ENCODE data around the gene TTC9B. TPM values are rescaled to one million over a fixed set of nuclear protein-coding genes. Genes with fewer than 3 reads are reported as not detected.

The TTC9B gene
- total and polyA plus RNA-seq, 9 donors = 0.08 to 0.13 (median 0.12) TPM; not detected in 3

GRCh38 chr19:40249781-40250180 is 31.6 kb upstream of the TTC9B start:
- Histone ChIP-seq H3K27me3 (ENCODE audit: control insufficient read depth, insufficient read depth, low read length) (no peaks in the 10 kb centered on the region), H3K27ac (ENCODE audit: low read length) (no peak overlapping the region), H3K4me3 (ENCODE audit: low read length) (no peak overlapping the region), H3K36me3 (ENCODE audit: control insufficient read depth, insufficient read depth, low read length) (peaks cover 42% of the 10 kb centered on the region), H3K4me1 (ENCODE audit: control insufficient read depth, insufficient read depth, low read length) (peaks cover 7% of the 10 kb centered on the region), H3K9me3 (replicated peaks; ENCODE audit: control insufficient read depth, low read depth, low read length) (no peaks in the 10 kb centered on the region)
- DNase-seq = no peak
- 85% methylated on average over 11 of the region's 11 CpGs for WGBS (ENCODE audit: insufficient coverage)

GRCh38 chr19:40249201-40249600 is 31.0 kb upstream of the TTC9B start:
- no peak for DNase-seq
- Histone ChIP-seq H3K27ac (ENCODE audit: low read length) (no peak overlapping the region), H3K4me1 (ENCODE audit: control insufficient read depth, insufficient read depth, low read length) (peaks cover 7% of the 10 kb centered on the region), H3K36me3 (ENCODE audit: control insufficient read depth, insufficient read depth, low read length) (peaks cover 39% of the 10 kb centered on the region), H3K4me3 (ENCODE audit: low read length) (no peak overlapping the region), H3K9me3 (replicated peaks; ENCODE audit: control insufficient read depth, low read depth, low read length) (no peaks in the 10 kb centered on the region), H3K27me3 (ENCODE audit: control insufficient read depth, insufficient read depth, low read length) (no peaks in the 10 kb centered on the region)
- 77% methylated on average over 8 of the region's 10 CpGs for WGBS (ENCODE audit: insufficient coverage)

GRCh38 chr19:40247735-40248262 is 29.6 kb upstream of the TTC9B start:
- Histone ChIP-seq H3K9me3 (replicated peaks; ENCODE audit: control insufficient read depth, low read depth, low read length) (no peaks in the 10 kb centered on the region), H3K4me1 (ENCODE audit: control insufficient read depth, insufficient read depth, low read length) (peaks cover 7% of the 10 kb centered on the region), H3K27ac (ENCODE audit: low read length) (no peak overlapping the region), H3K4me3 (ENCODE audit: low read length) (no peak overlapping the region), H3K27me3 (ENCODE audit: control insufficient read depth, insufficient read depth, low read length) (no peaks in the 10 kb centered on the region), H3K36me3 (ENCODE audit: control insufficient read depth, insufficient read depth, low read length) (peaks cover 29% of the 10 kb centered on the region)
- 86% methylated on average over 7 of the region's 12 CpGs for WGBS (ENCODE audit: insufficient coverage)
- DNase-seq = no peak

GRCh38 chr19:40247178-40247577 is 29.0 kb upstream of the TTC9B start:
- no peak for DNase-seq
- no peak overlapping the region for H3K27ac ChIP-seq (ENCODE audit: low read length)
- peaks cover 4% of the 10 kb centered on the region for H3K4me1 ChIP-seq (ENCODE audit: control insufficient read depth, insufficient read depth, low read length)
- no peak overlapping the region for H3K4me3 ChIP-seq (ENCODE audit: low read length)
- WGBS (ENCODE audit: insufficient coverage) = 83% methylated on average over 3 of the region's 6 CpGs
- H3K27me3 ChIP-seq (ENCODE audit: control insufficient read depth, insufficient read depth, low read length) = no peaks in the 10 kb centered on the region
- H3K36me3 ChIP-seq (ENCODE audit: control insufficient read depth, insufficient read depth, low read length) = peaks cover 29% of the 10 kb centered on the region
- no peaks in the 10 kb centered on the region for H3K9me3 ChIP-seq (replicated peaks; ENCODE audit: control insufficient read depth, low read depth, low read length)

GRCh38 chr19:40246292-40247073 is 28.3 kb upstream of the TTC9B start:
- Histone ChIP-seq H3K4me1 (ENCODE audit: control insufficient read depth, insufficient read depth, low read length) (peaks cover 5% of the 10 kb centered on the region), H3K9me3 (replicated peaks; ENCODE audit: control insufficient read depth, low read depth, low read length) (no peaks in the 10 kb centered on the region), H3K27me3 (ENCODE audit: control insufficient read depth, insufficient read depth, low read length) (no peaks in the 10 kb centered on the region), H3K36me3 (ENCODE audit: control insufficient read depth, insufficient read depth, low read length) (peaks cover 31% of the 10 kb centered on the region), H3K4me3 (ENCODE audit: low read length) (no peak overlapping the region), H3K27ac (ENCODE audit: low read length) (no peak overlapping the region)
- 90% methylated on average over 3 of the region's 16 CpGs for WGBS (ENCODE audit: insufficient coverage)
- no peak for DNase-seq

GRCh38 chr19:40245506-40246128 is 27.4 kb upstream of the TTC9B start:
- H3K4me1 ChIP-seq (ENCODE audit: control insufficient read depth, insufficient read depth, low read length) = peaks cover 6% of the 10 kb centered on the region
- 93% methylated on average over 5 of the region's 9 CpGs for WGBS (ENCODE audit: insufficient coverage)
- no peak overlapping the region for H3K27ac ChIP-seq (ENCODE audit: low read length)
- DNase-seq = no peak
- no peak overlapping the region for H3K4me3 ChIP-seq (ENCODE audit: low read length)
- peaks cover 34% of the 10 kb centered on the region for H3K36me3 ChIP-seq (ENCODE audit: control insufficient read depth, insufficient read depth, low read length)
- H3K27me3 ChIP-seq (ENCODE audit: control insufficient read depth, insufficient read depth, low read length) = no peaks in the 10 kb centered on the region
- no peaks in the 10 kb centered on the region for H3K9me3 ChIP-seq (replicated peaks; ENCODE audit: control insufficient read depth, low read depth, low read length)

- no peak for DNase-seq
- WGBS (ENCODE audit: insufficient coverage) = 72% methylated on average over 10 of the region's 12 CpGs
- no peaks in the 10 kb centered on the region for H3K27me3 ChIP-seq (ENCODE audit: control insufficient read depth, insufficient read depth, low read length)
- no peaks in the 10 kb centered on the region for H3K9me3 ChIP-seq (replicated peaks; ENCODE audit: control insufficient read depth, low read depth, low read length)
- H3K27ac ChIP-seq (ENCODE audit: low read length) = no peak overlapping the region
- peaks cover 6% of the 10 kb centered on the region for H3K4me1 ChIP-seq (ENCODE audit: control insufficient read depth, insufficient read depth, low read length)
- peaks cover 43% of the 10 kb centered on the region for H3K36me3 ChIP-seq (ENCODE audit: control insufficient read depth, insufficient read depth, low read length)
- no peak overlapping the region for H3K4me3 ChIP-seq (ENCODE audit: low read length)
These were observed 26.6 kb upstream of the TTC9B start for GRCh38 chr19:40244579-40245317.

GRCh38 chr19:40243181-40243580 is 25.0 kb upstream of the TTC9B start:
- Histone ChIP-seq H3K27ac (ENCODE audit: low read length) (no peak overlapping the region), H3K36me3 (ENCODE audit: control insufficient read depth, insufficient read depth, low read length) (peaks cover 50% of the 10 kb centered on the region), H3K4me1 (ENCODE audit: control insufficient read depth, insufficient read depth, low read length) (peaks cover 6% of the 10 kb centered on the region), H3K9me3 (replicated peaks; ENCODE audit: control insufficient read depth, low read depth, low read length) (no peaks in the 10 kb centered on the region), H3K27me3 (ENCODE audit: control insufficient read depth, insufficient read depth, low read length) (no peaks in the 10 kb centered on the region), H3K4me3 (ENCODE audit: low read length) (no peak overlapping the region)
- DNase-seq = no peak
- WGBS (ENCODE audit: insufficient coverage) = 100% methylated on average over 2 of the region's 2 CpGs

GRCh38 chr19:40242480-40242879 is 24.3 kb upstream of the TTC9B start:
- H3K9me3 ChIP-seq (replicated peaks; ENCODE audit: control insufficient read depth, low read depth, low read length) = no peaks in the 10 kb centered on the region
- H3K27me3 ChIP-seq (ENCODE audit: control insufficient read depth, insufficient read depth, low read length) = no peaks in the 10 kb centered on the region
- H3K27ac ChIP-seq (ENCODE audit: low read length) = no peak overlapping the region
- no peak overlapping the region for H3K4me3 ChIP-seq (ENCODE audit: low read length)
- H3K4me1 ChIP-seq (ENCODE audit: control insufficient read depth, insufficient read depth, low read length) = peaks cover 6% of the 10 kb centered on the region
- WGBS (ENCODE audit: insufficient coverage) = 81% methylated on average over 9 of the region's 12 CpGs
- peaks cover 53% of the 10 kb centered on the region for H3K36me3 ChIP-seq (ENCODE audit: control insufficient read depth, insufficient read depth, low read length)
- DNase-seq = no peak

GRCh38 chr19:40241809-40242384 is 23.7 kb upstream of the TTC9B start:
- peaks cover 6% of the 10 kb centered on the region for H3K4me1 ChIP-seq (ENCODE audit: control insufficient read depth, insufficient read depth, low read length)
- no peaks in the 10 kb centered on the region for H3K9me3 ChIP-seq (replicated peaks; ENCODE audit: control insufficient read depth, low read depth, low read length)
- H3K36me3 ChIP-seq (ENCODE audit: control insufficient read depth, insufficient read depth, low read length) = peaks cover 54% of the 10 kb centered on the region
- WGBS (ENCODE audit: insufficient coverage) = 54% methylated on average over 21 of the region's 21 CpGs
- H3K27me3 ChIP-seq (ENCODE audit: control insufficient read depth, insufficient read depth, low read length) = no peaks in the 10 kb centered on the region
- H3K27ac ChIP-seq (ENCODE audit: low read length) = no peak overlapping the region
- DNase-seq = peak; percentile 73
- no peak overlapping the region for H3K4me3 ChIP-seq (ENCODE audit: low read length)
